Measurements from ENCODE around the gene AMOTL2. TPM values are rescaled to one million over a fixed set of nuclear protein-coding genes. Genes with fewer than 3 reads are reported as not detected.

The AMOTL2 gene
- polyA plus RNA-seq, 1 of the 3 experiments (the other 2 are of a cell fraction) = 185 TPM

GRCh38 chr3:134345202-134345601, 29.0 kb downstream of the AMOTL2 start:
- no peak overlapping the region for H3K27ac ChIP-seq (ENCODE audit: low read depth in 2 of 2, low read length in 1 of 2)
- TF ChIP-seq TAF1 (IDR thresholded peaks at IDR 0.05; ENCODE audit: borderline replicate concordance, low read depth, low read length) (no peak), NRF1 (IDR thresholded peaks at IDR 0.05; ENCODE audit: low read depth, low read length) (no peak), GATA2 (CRISPR knock-in tag; IDR thresholded peaks at IDR 0.05) (no peak), MAX (IDR thresholded peaks at IDR 0.05; ENCODE audit: low read depth) (no peak)
- no peaks in the 10 kb centered on the region for H3K27me3 ChIP-seq (ENCODE audit: insufficient read depth)
- H3F3A ChIP-seq (replicated peaks; ENCODE audit: insufficient read depth) = no peaks in the 10 kb centered on the region
- peaks cover 4% of the 10 kb centered on the region; the same call in 1 of the 2 replicates for H3K9me3 ChIP-seq
- H3K4me3 ChIP-seq (ENCODE audit: low read depth in 2 of 2, low read length in 1 of 2) = no peak overlapping the region
- H3K4me1 ChIP-seq (ENCODE audit: control insufficient read depth in 1 of 2, insufficient read depth in 2 of 2, low read depth in 1 of 2, low read length in 1 of 2) = peaks cover 0 to 7% of the 10 kb centered on the region in 2 experiments; a peak in 1 of 4 replicates
- CTCF ChIA-PET = interaction anchor here (0.9 to 1.3 kb wide), 2 partner anchors 13 to 14 kb away, joined by 3 to 4 read pairs; no protein-coding TSS in a partner anchor
- H2AFZ ChIP-seq (ENCODE audit: low read depth) = no peak overlapping the region
- 86% methylated on average over 1 of the region's 1 CpG for WGBS (ENCODE audit: low lambda C conversion rate)
- no peaks in the 10 kb centered on the region for H4K20me1 ChIP-seq (ENCODE audit: insufficient read depth)
- POLR2A ChIA-PET = no interaction called here
- H3K9me2 ChIP-seq = no peaks in the 10 kb centered on the region
- H3K79me2 ChIP-seq (ENCODE audit: insufficient read depth) = no peaks in the 10 kb centered on the region
- DNase-seq = no peak
- no peak overlapping the region for H3K4me2 ChIP-seq
- H3K9ac ChIP-seq = no peak overlapping the region
- H3K36me3 ChIP-seq (replicated peaks in 1 of 2; ENCODE audit: control insufficient read depth in 1 of 2, insufficient read depth in 2 of 2, low read length in 1 of 2) = no peaks in the 10 kb centered on the region

GRCh38 chr3:134344560-134344959, 29.7 kb downstream of the AMOTL2 start:
- CTCF ChIA-PET = interaction anchor here (0.9 kb wide), 1 partner anchor 13 kb away, joined by 3 read pairs; no protein-coding TSS in a partner anchor
- TF ChIP-seq MXI1 (IDR thresholded peaks at IDR 0.05; ENCODE audit: low read depth, low read length) = no peak
- no peak for TF ChIP-seq PBX3 (IDR thresholded peaks at IDR 0.05)
- no peak for TF ChIP-seq NFIC (IDR thresholded peaks at IDR 0.05; ENCODE audit: borderline replicate concordance)
- TF ChIP-seq TEAD4 (IDR thresholded peaks at IDR 0.05; ENCODE audit: borderline replicate concordance, insufficient read depth) = no peak
- TF ChIP-seq RXRA (IDR thresholded peaks at IDR 0.05; ENCODE audit: borderline replicate concordance, low read depth) = no peak
- no peak for TF ChIP-seq RCOR1 (IDR thresholded peaks at IDR 0.05; ENCODE audit: low read length)
- no peak for TF ChIP-seq TAF1 (IDR thresholded peaks at IDR 0.05; ENCODE audit: borderline replicate concordance, low read depth, low read length)
- no peak for TF ChIP-seq EP300 (IDR thresholded peaks at IDR 0.05; ENCODE audit: borderline replicate concordance in 1 of 2, low read depth in 1 of 2, low read length in 1 of 2)
- no peak for TF ChIP-seq RFX5 (IDR thresholded peaks at IDR 0.05; ENCODE audit: low read length)
- no peak for TF ChIP-seq JUND (IDR thresholded peaks at IDR 0.05)
- TF ChIP-seq CHD2 (IDR thresholded peaks at IDR 0.05; ENCODE audit: low read length, partially characterized antibody) = no peak
- TF ChIP-seq ELF1 (IDR thresholded peaks at IDR 0.05) = no peak
- no peak for TF ChIP-seq EZH2phosphoT487 (IDR thresholded peaks at IDR 0.05; ENCODE audit: borderline replicate concordance, low read depth)
- no peak for TF ChIP-seq POLR2AphosphoS5 (IDR thresholded peaks at IDR 0.05; ENCODE audit: low read depth, low read length)
- no peak for TF ChIP-seq FOXM1 (IDR thresholded peaks at IDR 0.05; ENCODE audit: low read depth)
- no peak for TF ChIP-seq RAD21 (IDR thresholded peaks at IDR 0.05; ENCODE audit: low read length)
- no peak for DNase-seq

More at GRCh38 chr3:134344560-134344959, 29.7 kb downstream of the AMOTL2 start:
- Histone ChIP-seq H2AFZ (ENCODE audit: low read depth) (no peak overlapping the region), H3K4me1 (ENCODE audit: control insufficient read depth in 1 of 2, insufficient read depth in 2 of 2, low read depth in 1 of 2, low read length in 1 of 2) (peaks cover 0 to 7% of the 10 kb centered on the region in 2 experiments; a peak in 1 of 4 replicates), H3K9me3 (peaks cover 4% of the 10 kb centered on the region; the same call in 1 of the 2 replicates), H3K36me3 (replicated peaks in 1 of 2; ENCODE audit: control insufficient read depth in 1 of 2, insufficient read depth in 2 of 2, low read length in 1 of 2) (no peaks in the 10 kb centered on the region), H4K20me1 (ENCODE audit: insufficient read depth) (no peaks in the 10 kb centered on the region), H3F3A (replicated peaks; ENCODE audit: insufficient read depth) (no peaks in the 10 kb centered on the region), H3K4me3 (ENCODE audit: low read depth in 2 of 2, low read length in 1 of 2) (no peak overlapping the region), H3K79me2 (ENCODE audit: insufficient read depth) (no peaks in the 10 kb centered on the region), H3K27ac (ENCODE audit: low read depth in 2 of 2, low read length in 1 of 2) (no peak overlapping the region), H3K9me2 (no peaks in the 10 kb centered on the region), H3K9ac (no peak overlapping the region), H3K4me2 (no peak overlapping the region), H3K27me3 (ENCODE audit: insufficient read depth) (no peaks in the 10 kb centered on the region)
- 100% methylated on average over 2 of the region's 2 CpGs for WGBS (ENCODE audit: low lambda C conversion rate)
- POLR2A ChIA-PET = no interaction called here

Measured in SK-N-SH (cell line).